SW480 (cell line): ENCODE results near the gene FERD3L.

Experiments used
- DNase-seq: peaks from one replicate; pipeline ENCODE4 v3.0.0-alpha.2; 2016; ENCODE audit warnings: low spot score

Gene FERD3L

DNA sequence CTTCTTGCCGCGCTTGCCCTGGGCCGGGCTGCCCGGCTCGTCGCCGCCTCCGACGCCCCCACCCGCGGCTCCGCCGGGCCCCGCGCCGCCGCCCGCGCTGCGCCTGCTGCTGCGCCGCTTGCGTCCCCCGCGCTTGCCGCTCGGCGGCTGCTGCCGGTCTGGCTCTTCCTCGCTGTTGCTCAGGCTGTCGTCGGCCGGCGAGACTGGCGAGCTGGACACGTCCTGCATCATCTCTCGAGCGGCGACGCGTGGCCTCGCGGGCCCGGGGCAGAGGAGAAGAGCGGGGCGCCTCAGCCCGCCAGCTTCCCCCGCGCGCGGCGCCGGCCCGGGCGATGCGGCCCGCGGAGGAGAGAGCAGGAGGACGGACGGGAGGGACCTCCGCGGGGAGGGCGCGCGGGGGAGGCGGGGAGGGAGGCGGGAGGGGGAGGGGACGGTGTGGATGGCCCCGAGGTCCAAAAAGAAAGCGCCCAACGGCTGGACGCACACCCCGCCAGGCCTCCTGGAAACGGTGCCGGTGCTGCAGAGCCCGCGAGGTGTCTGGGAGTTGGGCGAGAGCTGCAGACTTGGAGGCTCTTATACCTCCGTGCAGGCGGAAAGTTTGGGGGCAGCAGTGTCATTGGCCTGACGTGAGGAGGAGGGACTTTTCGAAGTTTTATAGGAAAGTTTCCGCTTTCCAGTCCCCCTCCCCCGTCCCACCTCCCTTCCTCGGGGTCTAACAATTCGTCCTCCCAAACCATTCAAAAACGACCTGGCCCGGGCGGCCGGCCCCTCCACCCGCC lies 27.9 kb downstream of the FERD3L start, which contains the start of gene TWIST1:
TSS of gene TWIST1 (minus strand) at position 546 of the 779 bp plus-strand sequence. CDS start at position 231, 315 bp downstream.
- DNase-seq = no peak

- no peak for DNase-seq
Measured at GRCh38 chr7:19116121-19117090, 28.8 kb downstream of the FERD3L start.

GRCh38 chr7:19114551-19114855 lies 30.7 kb downstream of the FERD3L start:
- no peak for DNase-seq

- no peak for DNase-seq
Measured at GRCh38 chr7:19113855-19114550, 31.2 kb downstream of the FERD3L start.

DNA sequence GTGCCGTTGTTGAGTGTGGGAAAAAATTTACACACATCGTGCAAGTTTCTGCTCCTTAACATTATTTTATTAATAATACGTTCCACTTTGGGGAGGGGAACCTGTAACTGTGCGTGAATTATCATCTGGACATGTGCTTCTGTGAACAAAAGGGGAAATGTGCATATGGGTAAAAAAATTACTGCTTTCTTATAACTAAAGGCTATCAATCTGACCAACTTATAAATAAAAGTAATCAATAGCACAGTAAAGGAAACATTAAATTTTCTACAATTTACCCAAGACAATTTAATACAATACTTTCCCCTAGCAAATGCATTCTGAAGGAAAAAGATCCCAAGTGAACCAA lies 32.2 kb downstream of the FERD3L start:
- no peak for DNase-seq

GRCh38 chr7:19112274-19113001 lies 32.8 kb downstream of the FERD3L start:
- no peak for DNase-seq

DNA sequence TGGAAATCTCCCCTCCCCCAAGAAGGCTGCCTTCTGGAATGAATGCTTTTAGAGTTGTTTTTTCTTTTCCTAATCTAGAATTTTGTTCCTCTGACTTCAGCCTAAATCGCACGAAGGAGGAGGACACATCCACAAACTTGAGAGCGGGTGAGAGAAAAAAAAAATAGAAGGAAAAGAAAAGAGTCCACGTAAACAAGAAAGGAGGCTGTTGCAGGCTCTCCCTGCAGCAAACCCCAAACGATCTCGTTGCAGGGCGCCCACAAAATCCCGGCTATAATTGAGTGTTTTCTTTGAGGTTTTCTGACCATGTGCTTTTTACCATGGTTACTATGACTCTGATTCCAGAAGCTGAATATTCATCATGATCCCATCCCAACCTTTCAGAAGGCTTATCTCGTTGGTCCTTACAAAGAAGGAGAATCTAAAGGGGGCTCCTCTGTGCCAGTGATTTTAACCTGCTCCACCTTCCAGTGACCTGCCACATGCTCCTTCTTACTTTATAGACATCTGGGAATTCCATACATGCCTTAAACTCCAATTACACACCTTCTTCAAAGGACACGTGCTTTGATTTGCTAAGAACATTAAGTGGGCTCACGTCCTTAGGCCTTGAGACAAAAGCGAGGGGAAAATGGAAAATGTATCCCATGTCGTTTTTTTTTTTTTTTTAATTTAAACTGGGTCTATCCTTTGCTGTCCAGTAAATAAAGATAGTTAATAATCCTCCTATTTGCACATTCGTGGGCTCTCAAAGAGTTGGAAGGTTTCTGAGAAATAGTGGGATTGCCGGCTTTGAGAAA lies 33.5 kb downstream of the FERD3L start:
- DNase-seq = no peak

GRCh38 chr7:19110776-19111175 lies 34.4 kb downstream of the FERD3L start:
- no peak for DNase-seq

- DNase-seq = no peak
Measured at GRCh38 chr7:19110026-19110730, 35.0 kb downstream of the FERD3L start.

DNA sequence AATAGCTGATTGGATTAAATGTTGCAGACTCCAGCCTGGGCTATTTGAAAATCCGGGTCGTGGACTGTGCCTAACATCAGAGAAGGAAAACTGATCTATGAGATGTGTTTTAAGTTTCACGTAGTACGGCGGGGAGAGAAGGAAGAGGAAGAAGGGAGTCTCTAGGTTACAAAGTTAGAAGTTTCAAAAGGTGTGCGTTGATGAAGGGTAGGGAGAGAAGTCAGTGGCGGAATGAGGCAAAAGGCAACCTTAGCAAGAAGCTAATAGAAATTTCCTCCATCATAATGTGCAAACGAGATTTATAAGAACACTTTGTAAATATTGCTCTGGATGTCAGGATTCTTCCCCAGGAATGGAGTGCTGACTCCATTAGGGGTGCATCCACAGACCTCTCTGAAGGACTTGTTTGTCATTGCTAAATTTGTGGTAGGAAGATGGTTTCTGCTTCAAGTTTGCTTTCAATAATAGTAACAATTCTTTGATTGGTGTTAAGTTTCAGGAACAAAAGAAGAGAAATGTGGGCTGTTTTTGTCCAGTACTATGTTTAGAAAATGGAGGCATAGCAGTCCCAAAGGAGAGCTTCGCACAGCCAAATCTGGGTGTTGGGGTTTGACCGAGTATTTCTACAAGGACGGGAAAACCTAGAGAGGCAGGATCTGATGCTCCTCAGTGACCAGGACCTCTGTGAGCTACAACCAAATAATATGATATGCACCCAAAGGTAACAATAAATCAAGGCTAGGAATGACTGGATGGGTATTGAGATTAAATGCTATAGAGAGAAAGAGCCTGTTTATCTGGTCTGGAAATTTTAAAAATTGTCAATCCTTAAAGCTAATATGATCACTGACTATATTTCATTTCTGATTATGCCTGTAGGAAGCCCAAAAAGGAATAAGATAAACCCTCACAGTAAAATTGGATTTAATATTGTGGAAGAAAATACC lies 35.9 kb downstream of the FERD3L start:
- no peak for DNase-seq

- DNase-seq = no peak
Measured at GRCh38 chr7:19107356-19108146, 37.7 kb downstream of the FERD3L start.

DNA sequence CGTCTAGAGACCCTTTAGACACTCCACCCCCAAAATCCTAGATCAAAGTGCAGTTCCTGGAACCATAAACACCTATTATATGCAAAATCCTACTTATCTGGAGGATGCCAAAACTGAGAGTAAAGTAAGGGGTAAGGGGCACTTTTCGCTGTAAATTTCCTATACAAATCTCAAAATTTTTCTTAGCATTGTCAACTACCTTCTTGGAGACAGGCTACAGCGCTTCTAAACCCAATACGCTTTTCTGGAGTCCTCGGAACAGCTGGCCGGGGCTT lies 38.2 kb downstream of the FERD3L start:
- DNase-seq = no peak

- DNase-seq = no peak
Measured at GRCh38 chr7:19106241-19107080, 38.8 kb downstream of the FERD3L start.

DNA sequence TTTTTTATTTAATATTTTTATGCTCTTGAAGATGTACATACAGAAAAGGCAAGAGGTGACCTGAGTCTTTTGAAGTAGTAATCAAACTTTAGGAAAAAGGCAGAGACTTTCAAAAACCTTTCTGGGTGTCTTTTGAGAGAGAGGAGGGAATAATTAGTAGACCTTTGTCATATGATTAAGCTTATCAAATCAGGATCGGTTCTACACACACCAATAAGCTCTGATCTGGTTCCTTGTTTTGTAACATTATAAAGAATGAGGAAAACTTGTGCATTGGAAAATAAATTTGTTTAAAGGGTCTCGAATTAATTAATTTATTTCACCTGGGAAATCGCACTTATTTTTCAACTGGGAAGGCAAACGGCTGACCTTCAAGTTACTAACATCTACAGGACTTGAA lies 39.7 kb downstream of the FERD3L start:
- DNase-seq = no peak

GRCh38 chr7:19104811-19105210 lies 40.4 kb downstream of the FERD3L start:
- no peak for DNase-seq

DNA sequence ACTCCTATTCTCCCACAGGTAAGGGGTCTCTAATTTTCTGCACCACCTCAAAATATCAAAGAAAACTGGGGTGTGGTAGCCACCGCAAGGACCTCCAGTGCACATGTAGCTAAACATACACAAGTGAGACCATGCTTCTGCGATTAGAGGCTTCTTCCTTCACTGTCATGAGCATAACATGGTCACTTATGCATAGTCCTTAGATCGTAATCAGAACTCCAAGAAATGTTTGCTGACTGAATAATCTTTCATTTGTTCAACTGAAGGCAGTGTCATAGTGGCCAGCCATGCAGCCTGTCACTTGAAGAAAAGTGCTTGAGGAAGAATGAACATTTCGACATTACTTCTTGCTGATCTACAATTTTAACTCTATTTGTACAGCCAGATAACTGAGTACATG lies 42.3 kb downstream of the FERD3L start:
- DNase-seq = no peak

GRCh38 chr7:19101909-19102308 lies 43.3 kb downstream of the FERD3L start:
- DNase-seq = no peak

DNA sequence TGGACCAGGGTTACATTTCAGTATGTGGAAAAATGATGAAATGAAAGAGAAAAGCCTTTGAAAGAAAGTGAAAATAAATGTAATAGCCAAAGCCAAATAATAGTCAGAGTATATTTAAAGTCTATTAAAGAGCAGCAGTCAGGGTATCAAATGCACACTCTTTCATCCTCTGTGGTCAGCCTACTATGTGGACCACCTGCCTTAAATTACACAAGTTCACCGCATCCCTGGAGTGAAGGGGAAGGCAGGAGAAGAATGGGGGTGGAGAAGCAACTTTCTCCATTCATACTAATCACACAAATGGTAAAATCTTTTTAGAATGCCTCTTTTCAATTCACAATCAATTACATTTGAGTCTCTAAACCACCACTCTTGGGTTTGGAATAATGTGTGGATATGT lies 43.7 kb downstream of the FERD3L start:
- DNase-seq = no peak
